ENCODE results near the gene UTP25. TPM values are rescaled to one million over a fixed set of nuclear protein-coding genes. Genes with fewer than 3 reads are reported as not detected.

The UTP25 gene
- total and polyA plus RNA-seq, 2 of the 4 experiments (the other 2 are of a cell fraction), result 7.1 to 17.4 TPM

DNA sequence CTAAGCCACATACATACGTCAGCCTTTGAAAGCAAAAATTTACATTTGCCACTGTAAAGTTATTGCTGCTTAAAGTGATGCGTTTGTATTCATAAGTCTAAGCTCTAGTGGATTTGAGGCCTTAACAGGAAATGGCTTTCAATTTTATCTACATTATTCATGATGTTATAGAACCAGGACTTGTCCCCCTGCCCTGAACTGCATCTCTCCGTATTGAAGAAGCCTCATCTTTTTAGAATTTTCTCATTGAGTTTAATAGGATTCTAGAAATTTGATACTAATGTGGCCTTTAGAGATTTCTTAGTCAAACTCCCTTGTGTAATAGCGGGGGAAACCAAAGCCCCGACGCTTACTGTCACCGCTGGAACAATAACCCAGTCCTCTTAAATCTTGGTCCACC, 9.9 kb downstream of the UTP25 start:
- no peak overlapping the region for H3K56ac ChIP-seq (ENCODE audit: extremely low read depth, insufficient read depth, low read length)

More for the DNA sequence above, 9.9 kb downstream of the UTP25 start:
- Histone ChIP-seq H2BK5ac (ENCODE audit: low read depth, low read length, poor library complexity, severe bottlenecking) (peak overlapping the region; percentile 67), H3K18ac (ENCODE audit: low read depth, low read length) (peak overlapping the region; percentile 8; the same call in 1 of the 2 replicates), H2BK15ac (ENCODE audit: low read depth, low read length) (peak overlapping the region; percentile 69; the same call in 1 of the 3 replicates), H2BK20ac (ENCODE audit: low read depth, low read length) (peak overlapping the region; percentile 69; the same call in 1 of the 2 replicates), H3K4ac (ENCODE audit: low read depth, low read length) (peak overlapping the region; percentile 69; the same call in 1 of the 2 replicates), H3K14ac (replicated peaks; ENCODE audit: low read depth, low read length) (no peak overlapping the region; the same call in 1 of the 2 replicates), H2AK9ac (replicated peaks; ENCODE audit: low read depth, low read length, poor library complexity) (no peak overlapping the region), H4K8ac (ENCODE audit: low read depth in 2 of 2, low read length in 2 of 2) (peak overlapping the region in 1 of 2 experiments; percentile 6; a peak in 1 of 4 replicates), H3K23ac (ENCODE audit: low read depth, low read length) (peak overlapping the region; percentile 0; the same call in 1 of the 2 replicates), H3K36me3 (ENCODE audit: control insufficient read depth, insufficient read depth, low read length) (peaks cover 38% of the 10 kb centered on the region), H3K27ac (ENCODE audit: insufficient read depth, low read length) (no peak overlapping the region), H4K91ac (ENCODE audit: insufficient read depth, low read depth, low read length) (peak overlapping the region; percentile 24; the same call in 1 of the 2 replicates), H3K4me3 (ENCODE audit: insufficient read depth, low read depth, low read length) (no peak overlapping the region), H3K9me1 (ENCODE audit: insufficient read depth, low read length) (peaks cover 20% of the 10 kb centered on the region), H4K5ac (ENCODE audit: low read depth, low read length) (no peak overlapping the region), H3K27me3 (ENCODE audit: control insufficient read depth, insufficient read depth, low read length) (no peaks in the 10 kb centered on the region), H3K9ac (ENCODE audit: low read depth, low read length) (no peak overlapping the region), H3K4me2 (ENCODE audit: low read depth, low read length) (no peak overlapping the region), H3K9me3 (ENCODE audit: control insufficient read depth, insufficient read depth, low read length) (no peaks in the 10 kb centered on the region), H2AFZ (replicated peaks; ENCODE audit: low read length, poor library complexity) (no peak overlapping the region), H3K4me1 (ENCODE audit: control insufficient read depth, insufficient read depth, low read length) (peaks cover 18% of the 10 kb centered on the region), H4K20me1 (ENCODE audit: insufficient read depth, low read length) (no peaks in the 10 kb centered on the region), H2BK120ac (ENCODE audit: low read depth, low read length) (peak overlapping the region; percentile 85; the same call in 1 of the 2 replicates), H2AK5ac (ENCODE audit: low read depth, low read length) (no peak overlapping the region), H3K79me1 (ENCODE audit: low read depth in 1 of 2, low read length in 2 of 2) (peaks cover 45 to 58% of the 10 kb centered on the region in 2 experiments)
- in situ Hi-C loops (cut with MboI; ENCODE audit: low sequenced_read_pairs) (no loop called here), dilution Hi-C loops (cut with HindIII; ENCODE audit: low sequenced_read_pairs, unreplicated experiment) (no loop called here), intact Hi-C loops (cut with micrococcal nuclease) (no loop called here)
- CTCF ChIA-PET, result no interaction called here
- POLR2A ChIA-PET (ENCODE audit: unreplicated experiment), result no interaction called here
- TF ChIP-seq BHLHE40 (IDR thresholded peaks at IDR 0.05; ENCODE audit: low read depth, low read length) (no peak), CTCF (conservative IDR thresholded peaks at IDR 0.05; ENCODE audit: low read depth, low read length) (no peak), MAFK (IDR thresholded peaks at IDR 0.05; ENCODE audit: low read depth, low read length) (no peak), POLR2A (IDR thresholded peaks at IDR 0.05; ENCODE audit: low read depth, low read length) (no peak), FOS (IDR thresholded peaks at IDR 0.05; ENCODE audit: low read depth, low read length) (no peak), CHD1 (IDR thresholded peaks at IDR 0.05; ENCODE audit: low read depth, low read length) (no peak), SMC3 (IDR thresholded peaks at IDR 0.05; ENCODE audit: low read depth, low read length) (no peak), MXI1 (IDR thresholded peaks at IDR 0.05; ENCODE audit: borderline replicate concordance, low read depth, low read length) (no peak), RFX5 (IDR thresholded peaks at IDR 0.05; ENCODE audit: low read depth, low read length) (no peak), NFE2L2 (IDR thresholded peaks at IDR 0.05; ENCODE audit: low read depth, low read length) (no peak), RCOR1 (IDR thresholded peaks at IDR 0.05; ENCODE audit: insufficient replicate concordance, low read length) (no peak)
- DNase-seq (no peak), ATAC-seq (ENCODE audit: low read depth) (no peak)
- no TSS peak for BruUV-seq (replicated peaks)
- WGBS, 2 experiments (ENCODE audit: extremely low coverage in 2 of 2, insufficient read length in 1 of 2), result no CpG with 5 or more reads among the region's 7 CpGs
